DND-41 (cell line): Measurements from ENCODE around the gene SLC1A2.

Experiments used
- EZH2 ChIP-seq: IDR thresholded peaks from 3 replicates; pipeline ENCODE4 v1.6.1; 2012; ENCODE audit warnings: borderline replicate concordance, low read depth, mild to moderate bottlenecking, moderate library complexity, low read length, inconsistent platforms; ENCODE audit not compliant: severe bottlenecking
- TF ChIP-seq, protein P1 (sequence below): IDR thresholded peaks from 2 replicates; pipeline ENCODE4 v1.5.1; 2012; ENCODE audit warnings: borderline replicate concordance, low read length, moderate library complexity, mild to moderate bottlenecking; ENCODE audit not compliant: poor library complexity, severe bottlenecking; ENCODE audit errors: extremely low read depth

- TF ChIP-seq, protein P1, sequence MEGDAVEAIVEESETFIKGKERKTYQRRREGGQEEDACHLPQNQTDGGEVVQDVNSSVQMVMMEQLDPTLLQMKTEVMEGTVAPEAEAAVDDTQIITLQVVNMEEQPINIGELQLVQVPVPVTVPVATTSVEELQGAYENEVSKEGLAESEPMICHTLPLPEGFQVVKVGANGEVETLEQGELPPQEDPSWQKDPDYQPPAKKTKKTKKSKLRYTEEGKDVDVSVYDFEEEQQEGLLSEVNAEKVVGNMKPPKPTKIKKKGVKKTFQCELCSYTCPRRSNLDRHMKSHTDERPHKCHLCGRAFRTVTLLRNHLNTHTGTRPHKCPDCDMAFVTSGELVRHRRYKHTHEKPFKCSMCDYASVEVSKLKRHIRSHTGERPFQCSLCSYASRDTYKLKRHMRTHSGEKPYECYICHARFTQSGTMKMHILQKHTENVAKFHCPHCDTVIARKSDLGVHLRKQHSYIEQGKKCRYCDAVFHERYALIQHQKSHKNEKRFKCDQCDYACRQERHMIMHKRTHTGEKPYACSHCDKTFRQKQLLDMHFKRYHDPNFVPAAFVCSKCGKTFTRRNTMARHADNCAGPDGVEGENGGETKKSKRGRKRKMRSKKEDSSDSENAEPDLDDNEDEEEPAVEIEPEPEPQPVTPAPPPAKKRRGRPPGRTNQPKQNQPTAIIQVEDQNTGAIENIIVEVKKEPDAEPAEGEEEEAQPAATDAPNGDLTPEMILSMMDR: no peak
- TF ChIP-seq EZH2: no peak
Measured at GRCh38 chr11:35365961-35366360, 53.4 kb downstream of the SLC1A2 start.
